Right renal pelvis (tissue), 4 donors: ENCODE results near the gene EPM2A. TPM values are rescaled to one million over a fixed set of nuclear protein-coding genes. Genes with fewer than 3 reads are reported as not detected.

ENCODE experiments used
- DNase-seq, 4 donors: peaks; one replicate each; pipeline ENCODE4 v3.0.0-alpha.2; 2013; ENCODE audit warnings: low read depth in 4 of 4, low spot score in 3 of 4, missing footprints in 1 of 4
- polyA plus RNA-seq, 4 donors: library from polyadenylated mRNA; unstranded; fragments of 120-200 nt; gene quantifications; one replicate each; pipeline ENCODE4 v1.2.1, GENCODE V29; 2013; ENCODE audit not compliant: insufficient read length in 4 of 4

Gene EPM2A
- polyA plus RNA-seq, 4 donors = 12.3 to 16.7 (median 16.1) TPM

DNA sequence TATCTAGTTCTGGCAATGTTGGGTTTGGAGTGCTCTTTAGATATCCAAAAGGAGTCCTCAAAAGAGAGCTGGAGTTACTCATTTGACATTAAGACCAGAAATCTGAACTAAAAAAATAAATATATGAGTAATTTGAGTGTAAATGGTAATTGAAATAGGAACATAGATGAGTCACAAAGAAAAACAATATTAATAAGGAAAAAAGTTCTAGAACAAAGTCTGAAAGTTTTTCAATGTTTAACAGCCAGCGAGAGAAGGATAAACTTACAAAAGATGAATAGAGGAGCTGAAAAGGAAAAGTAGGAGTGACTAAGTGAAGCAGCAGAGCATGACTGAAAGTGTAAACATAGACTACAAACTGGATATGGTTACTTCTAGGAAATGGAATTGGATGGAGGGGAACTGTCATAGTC lies 46.8 kb downstream of the EPM2A start:
- DNase-seq = peak in 1 of 4 donors; percentile 1

DNA sequence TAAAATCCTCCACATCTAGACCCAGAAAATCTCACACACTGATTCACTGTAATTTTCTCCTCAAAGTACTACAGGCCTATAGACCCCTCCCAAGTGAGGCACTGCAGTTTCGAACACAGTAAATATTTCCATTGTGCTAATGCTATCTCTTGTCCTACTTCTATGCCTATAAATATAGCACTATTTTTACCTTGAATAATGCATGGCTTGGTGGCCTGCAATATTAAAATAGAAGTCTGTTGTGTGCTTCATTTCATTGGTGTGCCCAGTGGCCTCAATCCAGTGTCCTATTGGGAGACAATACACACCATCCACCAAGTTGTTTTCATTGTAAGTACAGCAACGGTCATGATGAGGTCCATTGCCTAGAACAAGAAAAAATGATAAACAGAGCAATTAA lies 49.4 kb downstream of the EPM2A start:
- no peak for DNase-seq

DNA sequence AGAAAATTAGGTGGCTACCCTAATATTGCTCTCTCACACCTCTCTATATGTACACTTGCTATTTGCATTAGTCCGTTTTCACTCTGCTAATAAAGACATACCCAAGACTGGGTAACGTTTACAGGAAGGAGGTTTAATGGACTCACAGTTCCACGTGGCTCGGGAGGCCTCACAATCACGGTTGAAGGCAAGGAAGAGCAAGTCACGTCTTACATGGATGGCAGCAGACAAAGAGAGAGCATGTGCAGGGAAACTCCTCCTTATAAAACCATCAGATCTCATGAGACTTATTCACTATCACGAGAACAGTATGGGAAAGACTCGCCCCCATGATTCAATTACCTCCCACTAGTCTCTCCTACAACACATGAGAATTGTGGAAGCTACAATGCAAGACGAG lies 53.4 kb downstream of the EPM2A start:
- DNase-seq = no peak

DNA sequence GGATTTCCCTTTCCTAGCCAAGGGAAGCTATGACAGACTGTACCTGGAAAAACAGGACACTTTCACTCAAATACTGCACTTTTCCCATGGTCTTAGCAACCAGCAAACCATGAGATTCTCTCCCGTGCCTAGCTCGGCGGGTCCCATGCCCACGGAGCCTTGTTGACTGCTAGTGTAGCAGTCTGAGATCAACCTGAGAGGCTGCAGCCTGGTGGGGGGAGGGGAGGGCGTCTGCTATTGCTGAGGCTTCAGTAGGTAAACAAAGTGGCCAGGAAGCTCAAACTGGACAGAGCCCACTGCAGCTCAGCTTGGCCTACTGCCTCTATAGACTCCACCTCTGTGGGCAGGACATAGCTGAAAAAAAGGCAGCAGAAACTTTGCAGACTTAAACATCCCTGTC lies 61.8 kb downstream of the EPM2A start:
- no peak for DNase-seq

DNA sequence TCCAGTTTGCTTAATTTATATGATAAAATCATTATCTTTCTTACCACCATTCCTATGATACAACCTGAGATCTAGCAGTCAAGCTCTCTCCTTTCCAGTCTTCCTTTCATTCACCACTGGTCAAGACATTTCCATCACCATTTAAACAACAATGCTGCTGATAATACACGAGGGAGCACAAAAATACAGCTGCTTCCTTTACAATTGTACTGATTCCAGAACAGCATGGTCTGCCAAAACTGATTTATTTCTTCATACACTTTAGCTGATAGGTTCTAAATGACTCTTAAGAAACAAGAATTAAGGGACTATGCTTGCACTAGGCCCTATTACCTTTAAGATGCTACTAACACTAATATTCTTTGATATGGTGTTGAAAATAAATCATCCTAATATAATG lies 65.0 kb downstream of the EPM2A start:
- no peak for DNase-seq

DNA sequence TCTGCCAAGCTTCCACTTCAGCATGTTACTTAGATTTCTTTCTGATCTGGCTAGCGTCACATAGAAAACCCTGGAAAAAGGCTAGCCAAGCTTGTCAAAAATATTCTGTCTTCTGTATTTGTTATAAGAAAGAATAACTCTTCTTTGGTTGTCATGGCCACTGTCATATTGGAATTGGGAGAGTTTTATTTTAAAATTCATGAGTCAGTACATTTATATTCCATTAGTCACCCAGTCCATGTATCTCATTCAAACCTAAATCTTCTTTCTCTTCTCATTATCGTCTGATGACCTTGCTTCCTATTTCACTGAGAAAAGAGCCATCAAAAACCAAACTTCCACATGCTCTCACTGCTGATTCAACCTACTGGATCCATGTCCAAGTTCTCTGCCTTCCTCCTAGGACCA lies 65.7 kb downstream of the EPM2A start:
- no peak for DNase-seq

DNA sequence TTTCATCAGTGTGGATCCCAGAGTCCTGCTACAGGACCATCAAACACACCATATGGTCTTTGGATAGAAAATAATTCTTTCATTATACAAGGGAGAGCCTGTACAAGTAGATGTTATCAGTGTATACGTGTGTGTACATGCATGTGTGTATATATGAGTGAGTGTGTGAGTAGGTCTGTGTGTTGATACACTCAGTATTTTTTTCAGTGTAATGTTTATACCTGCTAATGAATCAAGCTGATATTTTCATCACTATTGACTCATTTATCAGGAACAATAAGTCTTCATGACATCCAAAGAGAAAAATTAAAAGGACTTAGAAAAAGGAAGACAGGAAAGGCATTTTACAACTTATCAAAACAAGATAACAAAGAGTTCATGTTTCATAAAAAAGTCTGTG lies 66.5 kb downstream of the EPM2A start:
- DNase-seq = no peak

DNA sequence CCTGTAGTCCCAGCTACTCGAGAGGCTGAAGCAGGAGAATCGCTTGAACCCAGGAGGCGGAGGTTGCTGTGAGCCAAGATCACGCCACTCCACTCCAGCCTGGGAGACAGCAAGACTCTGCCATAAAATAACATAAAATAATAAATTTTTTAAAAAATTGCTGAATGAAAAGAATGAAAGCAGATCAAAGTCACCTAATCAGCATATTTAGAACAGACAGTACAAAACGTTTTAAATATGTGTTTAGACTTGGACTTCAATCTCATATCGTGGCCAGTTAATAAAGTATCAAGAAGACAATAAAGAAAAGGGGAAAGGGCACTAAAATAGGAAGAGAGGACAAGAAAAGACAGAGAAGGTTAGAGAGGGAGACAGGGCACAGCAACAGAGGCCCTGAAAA lies 74.6 kb downstream of the EPM2A start:
- no peak for DNase-seq

DNA sequence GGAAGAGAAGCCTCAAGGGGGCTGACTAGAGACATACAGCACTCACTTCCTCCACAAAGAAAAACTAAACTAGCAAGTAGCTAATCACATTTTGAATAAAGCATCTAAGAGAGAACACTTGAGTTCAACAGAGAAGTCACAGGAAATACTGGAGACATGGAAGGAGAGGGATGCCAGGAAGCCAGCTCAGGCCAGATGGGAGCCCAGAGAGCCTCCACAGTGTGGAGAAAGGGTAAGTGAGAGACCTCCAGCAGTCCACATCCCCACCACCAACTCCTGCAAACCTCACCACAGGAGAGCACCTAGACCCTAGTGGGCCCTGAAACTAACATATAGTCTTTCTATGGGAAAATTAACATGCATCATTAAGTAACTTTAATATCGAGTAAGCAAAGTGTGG lies 79.2 kb downstream of the EPM2A start:
- DNase-seq = no peak

DNA sequence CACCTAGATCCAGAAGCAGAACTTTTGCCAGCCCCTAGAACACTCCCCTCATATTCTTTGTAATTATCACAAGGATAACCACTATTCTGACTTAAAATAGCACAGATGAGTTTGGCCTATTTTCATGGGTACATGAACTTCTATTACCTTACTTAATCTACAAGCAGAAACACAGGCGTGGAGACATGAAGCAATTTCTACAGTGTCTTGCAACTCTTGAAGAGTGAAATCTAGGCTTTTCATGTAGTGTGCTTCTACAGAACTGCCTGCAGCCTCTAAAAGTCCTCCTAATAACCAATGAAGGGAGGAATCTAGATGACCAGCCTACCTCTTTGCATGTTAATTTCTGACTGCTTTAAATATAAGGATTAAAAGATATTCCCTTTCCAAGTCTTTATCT lies 82.7 kb downstream of the EPM2A start:
- no peak for DNase-seq

DNA sequence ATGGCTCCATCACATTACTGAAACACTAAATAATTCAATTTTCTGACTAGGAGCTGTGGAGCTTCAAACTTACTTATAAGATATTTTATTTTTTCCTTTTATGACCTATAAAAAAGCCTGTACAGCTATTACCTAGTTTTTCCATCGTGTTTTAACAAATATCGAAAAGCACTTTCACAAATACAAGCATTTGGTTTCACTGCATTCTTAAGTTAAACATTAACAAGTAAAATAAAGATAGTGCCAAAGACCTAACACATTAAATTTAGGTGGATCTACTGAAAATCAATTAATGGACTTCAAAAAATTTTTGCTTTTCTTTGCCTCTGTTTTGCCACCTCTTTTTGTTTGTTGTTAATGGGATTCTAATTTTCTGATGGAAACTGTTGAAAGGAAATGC lies 83.3 kb downstream of the EPM2A start:
- no peak for DNase-seq

DNA sequence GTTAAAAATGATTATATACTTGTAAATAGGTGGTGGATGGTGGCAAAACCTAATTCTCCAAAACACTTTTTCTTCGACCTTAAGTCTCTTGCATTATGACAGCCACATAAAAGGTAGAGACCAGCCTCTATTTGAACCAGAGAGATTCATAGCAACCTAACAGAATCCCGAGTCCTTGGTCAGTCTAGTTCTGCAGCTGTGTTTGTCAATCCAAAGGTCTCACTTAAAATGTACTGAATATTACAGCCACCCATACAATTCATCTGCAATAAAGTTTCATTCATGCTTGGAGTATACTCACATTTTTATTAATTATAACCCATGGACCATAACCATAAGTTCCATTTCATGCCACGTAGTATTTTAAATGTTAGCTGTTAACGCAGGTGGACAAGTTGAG lies 87.2 kb downstream of the EPM2A start:
- no peak for DNase-seq

DNA sequence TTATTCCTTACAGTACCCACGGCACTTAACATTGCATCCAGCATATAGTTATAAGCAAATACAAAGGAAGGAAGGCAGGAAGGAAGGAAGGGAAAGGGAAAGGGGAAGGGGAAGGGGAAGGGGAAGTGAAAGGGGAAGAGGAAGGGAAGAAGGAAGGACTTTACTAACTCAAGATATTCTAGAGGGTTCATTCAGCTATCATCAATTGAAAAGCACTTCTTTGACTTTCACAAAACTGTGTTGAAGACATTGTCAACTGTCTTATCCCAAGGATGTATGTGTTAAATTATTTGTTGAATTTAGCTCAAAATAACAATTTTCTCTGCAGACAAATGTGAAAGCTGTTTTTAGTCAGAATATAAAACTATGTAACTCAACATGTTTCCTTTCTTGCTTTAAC lies 87.7 kb downstream of the EPM2A start:
- DNase-seq = no peak

DNA sequence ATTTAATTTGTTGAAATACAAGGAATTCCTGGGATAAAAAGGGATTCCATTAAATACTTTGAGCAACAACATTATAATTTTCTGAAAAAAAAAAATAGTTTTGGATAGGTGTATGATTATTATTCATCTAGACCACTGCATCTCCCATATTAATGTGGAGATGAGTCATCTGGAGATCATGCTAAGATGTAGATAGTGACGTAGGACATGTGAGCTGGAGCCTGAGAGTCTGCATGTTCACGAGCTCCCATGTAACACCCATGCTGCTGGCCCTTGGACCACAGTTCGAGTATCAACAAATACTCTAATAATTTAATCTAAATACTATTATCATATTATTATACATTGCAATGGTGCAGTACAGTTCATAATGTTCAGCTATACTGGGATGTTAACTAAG lies 91.6 kb downstream of the EPM2A start:
- no peak for DNase-seq

DNA sequence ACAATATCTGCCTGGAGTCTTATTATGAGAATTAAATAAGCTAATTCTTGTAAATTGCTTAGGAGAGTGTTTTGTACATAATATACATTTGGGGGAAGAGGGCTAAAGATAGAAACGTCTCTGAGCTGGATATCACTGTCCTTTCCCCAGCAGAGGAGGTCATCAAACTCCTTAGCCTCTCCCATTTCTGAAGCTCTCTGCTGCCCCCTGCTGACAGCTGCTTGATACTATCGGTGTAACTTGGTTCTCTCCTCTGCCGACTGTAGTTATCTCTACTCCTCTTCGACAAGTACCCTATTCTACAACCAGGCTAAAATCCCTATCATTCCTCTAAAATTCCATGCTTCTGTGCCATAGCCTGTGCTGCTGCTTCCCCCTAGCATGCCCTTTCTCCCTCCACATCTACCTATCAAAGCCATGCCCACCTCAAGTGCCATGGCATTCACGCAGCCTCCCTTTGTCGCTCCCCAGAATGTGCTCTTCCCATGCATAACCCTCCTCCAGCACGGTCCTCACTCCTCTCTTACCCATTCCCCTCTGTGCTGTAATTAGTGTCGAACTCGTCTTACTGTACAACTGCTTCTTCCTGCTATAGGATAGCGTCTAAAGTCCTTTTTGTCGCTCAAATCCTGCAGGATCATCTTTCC lies 101.2 kb downstream of the EPM2A start:
- DNase-seq = peak; percentile 74 to 77 (median 76)

DNA sequence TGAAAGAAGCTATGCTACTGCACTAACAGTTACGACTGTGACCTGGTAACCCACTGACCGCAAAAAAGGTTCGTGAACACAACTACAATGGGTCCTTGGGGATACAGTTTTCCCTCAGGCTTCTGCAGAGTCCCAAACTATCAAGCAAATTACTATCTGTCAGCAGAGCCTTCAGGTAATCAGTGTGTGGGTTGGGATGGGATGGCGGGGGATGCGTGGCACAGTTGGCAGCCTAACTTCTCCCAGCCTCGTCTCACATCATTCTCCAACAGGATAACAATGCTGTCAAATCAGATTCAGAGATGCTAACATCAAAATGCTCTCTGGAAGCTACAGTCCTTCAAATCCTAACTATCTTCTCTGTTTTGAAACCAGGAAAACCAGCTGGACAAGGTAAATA lies 102.3 kb downstream of the EPM2A start:
- DNase-seq = no peak

DNA sequence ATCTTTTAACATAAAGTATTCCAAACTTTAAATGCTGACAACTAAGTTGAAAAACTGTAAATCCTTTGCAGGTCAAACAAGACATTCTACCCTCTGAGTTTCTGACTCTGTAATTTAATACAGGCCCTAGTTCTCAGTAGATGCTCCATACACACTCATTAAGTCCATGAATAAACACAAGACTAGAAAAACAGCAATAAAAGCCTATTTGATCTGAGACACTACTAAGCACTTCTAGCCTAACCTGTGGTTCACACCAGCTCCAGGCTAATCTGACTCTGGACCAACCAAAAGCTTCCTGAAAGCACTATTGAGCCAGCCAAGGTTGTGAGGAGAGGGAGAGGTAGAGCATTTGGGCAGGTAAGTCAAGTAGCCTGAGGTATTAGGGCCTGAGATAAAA lies 103.9 kb downstream of the EPM2A start:
- peak in 1 of 4 donors; percentile 3 for DNase-seq

DNA sequence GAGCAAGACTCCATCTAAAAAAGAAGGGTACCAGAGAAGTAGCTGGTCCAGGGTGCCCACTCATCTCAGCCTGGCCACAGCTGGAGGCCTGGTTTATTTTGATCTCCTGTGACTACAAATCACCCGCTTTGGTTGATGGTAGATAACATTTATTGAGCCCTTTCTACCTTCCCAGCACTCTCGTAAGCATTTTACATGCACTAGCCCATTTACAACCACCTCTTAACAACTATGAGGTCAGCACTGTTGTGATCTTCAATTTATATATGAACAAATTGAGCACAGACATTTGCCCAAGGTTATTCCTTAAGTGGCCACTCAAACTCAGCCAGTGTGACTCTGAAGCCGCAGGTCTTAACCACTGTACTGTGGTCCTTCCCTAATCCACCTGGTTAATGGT lies 104.7 kb downstream of the EPM2A start:
- DNase-seq = no peak

DNA sequence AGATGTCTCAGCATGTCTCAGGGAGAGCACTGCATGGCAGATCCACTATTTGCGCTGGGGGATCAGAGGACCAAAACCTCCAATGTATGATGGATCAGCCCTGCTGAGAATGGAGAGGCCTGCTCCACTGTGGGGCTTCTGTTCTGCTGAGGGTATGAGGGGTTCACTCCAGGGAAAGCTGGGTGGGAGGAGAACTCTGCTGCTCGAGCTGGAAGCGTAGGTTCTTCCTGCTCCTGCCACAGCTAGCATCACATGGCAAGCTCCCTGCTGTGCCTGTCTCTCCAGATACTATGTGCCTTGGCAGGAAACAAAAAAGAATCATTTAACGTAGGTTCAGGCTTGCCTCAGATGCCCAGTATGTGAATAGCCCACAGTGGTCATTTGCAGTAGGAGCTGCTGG lies 105.8 kb downstream of the EPM2A start:
- no peak for DNase-seq

DNA sequence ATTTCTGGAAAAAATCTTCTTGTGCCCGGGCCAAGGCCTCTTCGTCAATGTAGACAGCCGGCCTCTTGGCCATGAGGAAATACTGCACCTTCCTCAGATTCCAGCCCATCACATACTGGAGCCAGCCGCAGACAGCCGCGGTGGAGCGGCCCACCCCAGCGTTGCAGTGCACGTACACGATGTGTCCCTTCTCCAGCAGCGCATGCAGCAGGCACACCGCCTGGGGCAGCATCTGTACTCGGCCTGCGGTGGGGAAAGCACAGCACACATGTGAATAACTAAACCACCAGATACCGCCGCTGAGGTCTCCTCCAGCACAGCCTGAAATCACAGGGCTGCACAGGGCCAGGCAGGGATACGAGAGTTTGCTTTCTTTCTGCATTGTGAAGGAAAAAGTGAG lies 107.9 kb downstream of the EPM2A start:
- no peak for DNase-seq

DNA sequence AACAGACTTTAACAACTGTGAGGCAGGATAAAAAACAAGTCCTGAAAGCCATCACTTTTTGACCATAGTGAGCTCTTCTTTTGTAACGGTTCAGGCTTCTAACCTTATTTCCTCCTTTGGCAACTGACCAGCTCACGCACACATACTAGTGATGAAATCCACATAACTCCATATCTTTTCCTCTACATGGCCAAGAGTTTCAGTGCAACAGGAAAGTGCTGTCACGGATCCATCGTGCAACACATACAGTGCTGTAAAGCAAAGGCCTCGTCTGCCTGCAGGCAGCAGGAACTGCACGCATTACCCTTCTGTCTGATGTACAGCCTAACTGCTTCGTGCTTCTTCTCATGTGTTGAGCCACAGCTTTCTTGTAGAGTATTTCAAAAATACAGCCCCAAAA lies 108.5 kb downstream of the EPM2A start:
- DNase-seq = no peak

DNA sequence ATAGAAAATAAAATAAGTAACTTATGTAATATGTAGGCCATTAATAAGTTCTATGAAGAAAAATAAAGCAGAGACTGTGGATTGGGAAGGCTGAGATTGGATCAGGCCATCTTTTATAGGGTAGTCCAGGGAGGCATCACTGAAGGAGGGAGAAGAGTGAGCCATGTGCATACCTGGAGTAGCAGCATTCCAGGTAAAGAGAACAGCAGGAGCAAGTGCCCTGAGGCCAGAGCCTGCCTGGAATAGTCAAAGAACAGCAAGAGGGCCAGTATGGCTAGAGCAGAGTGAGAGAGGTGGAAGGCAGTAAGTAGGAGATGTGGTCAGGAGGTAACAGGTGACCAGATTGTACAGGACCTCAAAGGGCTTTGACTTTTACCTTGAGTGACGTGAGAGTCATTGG lies 112.1 kb downstream of the EPM2A start:
- DNase-seq = no peak

DNA sequence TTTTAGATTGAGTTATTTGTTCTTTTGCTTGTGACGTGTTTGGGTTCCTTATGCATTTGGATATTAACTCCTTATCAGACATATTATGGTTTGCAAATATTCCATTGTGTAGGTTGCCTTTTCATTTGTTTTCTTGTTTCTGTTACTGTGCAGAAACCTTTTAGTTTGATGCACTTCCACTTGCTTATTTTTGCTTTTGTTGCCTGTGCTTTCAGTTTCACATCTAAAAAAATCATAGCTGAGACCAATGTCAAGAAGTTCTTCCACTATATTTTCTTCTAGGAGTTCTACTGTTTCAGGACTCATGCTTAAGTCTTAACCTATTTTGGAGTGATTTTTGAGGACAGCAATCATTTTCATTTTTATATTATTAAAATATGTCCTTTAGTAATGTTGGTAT lies 113.5 kb downstream of the EPM2A start:
- DNase-seq = no peak
